ENCODE measurements around the gene DHRS4.

The DHRS4 gene

DNA sequence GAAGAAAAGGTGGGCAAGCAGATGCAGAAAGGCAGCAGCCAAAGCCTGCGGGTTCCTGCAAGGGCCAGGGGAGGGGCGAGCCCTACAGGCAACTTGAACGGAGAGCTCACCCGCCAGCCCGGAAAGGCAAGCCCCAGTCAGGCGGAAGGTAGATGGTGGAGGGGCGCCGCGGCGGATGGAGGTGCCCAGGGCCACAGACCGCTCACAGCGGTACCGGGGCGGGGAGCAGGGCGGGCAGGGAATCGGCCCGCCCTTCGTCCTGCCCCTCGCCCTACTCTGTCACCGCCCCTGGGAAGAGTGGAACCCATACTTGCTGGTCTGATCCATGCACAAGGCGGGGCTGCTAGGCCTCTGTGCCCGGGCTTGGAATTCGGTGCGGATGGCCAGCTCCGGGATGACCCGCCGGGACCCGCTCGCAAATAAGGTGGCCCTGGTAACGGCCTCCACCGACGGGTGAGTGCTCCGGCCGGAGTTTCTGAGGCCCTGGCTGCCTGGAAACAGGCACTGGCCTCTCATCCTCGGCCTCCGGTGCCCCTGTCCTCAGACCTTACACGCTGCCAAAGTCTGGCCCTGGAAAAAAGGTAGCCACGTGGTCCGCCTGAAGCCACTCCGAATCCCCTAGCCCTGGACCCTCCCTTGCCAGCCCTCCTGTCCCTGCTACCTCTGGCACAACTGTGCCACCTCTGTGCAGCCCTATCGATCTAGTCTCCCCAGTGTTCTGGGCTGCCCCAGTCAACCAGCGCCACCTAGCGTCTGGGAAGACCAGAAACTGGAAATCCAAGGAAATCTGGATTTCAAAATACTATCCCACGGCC lies at the start of gene DHRS4:
Gene DHRS4, plus strand, starts transcription at position 307 of the 815 bp plus-strand sequence. Its CDS starts 19 bp downstream, at position 326.
- in situ Hi-C loops (cut with MboI; ENCODE audit: low sequenced_read_pairs) = no loop called here

DNA sequence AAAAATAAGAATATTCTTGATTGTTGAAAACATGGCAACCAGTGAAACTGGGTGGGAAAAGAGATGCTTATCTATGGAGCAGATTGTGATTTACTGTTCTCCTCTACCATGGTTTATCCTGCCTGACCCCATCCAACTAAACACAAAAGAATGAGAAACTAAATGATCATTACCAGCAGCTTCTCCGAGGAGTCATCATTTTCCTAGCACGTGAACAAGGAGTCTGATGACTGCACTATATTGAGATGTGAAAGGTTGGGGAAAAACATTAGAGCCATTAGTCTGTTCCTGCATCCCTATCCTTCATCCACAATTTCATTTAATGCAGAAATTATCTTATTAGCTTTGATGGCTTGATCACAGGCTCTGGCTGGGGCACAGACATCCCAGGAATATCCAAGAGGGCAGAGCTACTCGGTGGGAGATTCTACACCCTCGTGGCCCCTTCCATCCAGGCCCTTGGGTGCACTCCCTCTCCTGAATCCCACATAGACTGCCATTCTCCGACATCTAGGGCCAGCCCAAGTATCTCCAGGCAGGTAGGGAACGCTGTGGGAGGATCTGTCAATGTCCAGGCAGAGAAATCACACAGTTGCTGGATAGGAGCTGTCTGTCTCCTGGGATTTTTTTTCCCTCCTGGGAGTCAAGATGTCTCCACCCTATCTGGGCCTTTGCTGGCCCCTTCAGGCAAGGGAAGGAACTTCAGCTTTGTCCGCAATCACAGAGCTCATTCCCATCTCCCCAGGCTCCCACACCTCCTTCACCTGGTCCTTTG lies 43.3 kb upstream of the DHRS4 start:
- in situ Hi-C loops (cut with MboI; ENCODE audit: low sequenced_read_pairs) = no loop called here

DNA sequence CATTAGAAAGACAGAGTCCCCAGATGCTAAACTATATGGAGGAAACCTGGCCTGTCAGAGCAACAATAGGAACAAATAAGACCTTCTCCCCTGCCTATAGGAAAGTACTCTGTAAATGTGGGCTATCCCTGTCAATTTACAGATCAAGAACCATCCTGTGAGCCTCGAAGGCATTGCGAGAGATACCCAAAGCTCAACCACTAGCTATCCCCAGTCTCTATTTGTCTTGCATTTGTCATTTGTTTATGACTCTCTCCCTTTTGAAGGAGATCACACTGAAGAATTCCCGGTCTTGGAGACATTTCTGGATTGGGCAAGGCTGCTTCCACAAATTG lies 42.7 kb upstream of the DHRS4 start:
- in situ Hi-C loops (cut with MboI; ENCODE audit: low sequenced_read_pairs) = no loop called here

DNA sequence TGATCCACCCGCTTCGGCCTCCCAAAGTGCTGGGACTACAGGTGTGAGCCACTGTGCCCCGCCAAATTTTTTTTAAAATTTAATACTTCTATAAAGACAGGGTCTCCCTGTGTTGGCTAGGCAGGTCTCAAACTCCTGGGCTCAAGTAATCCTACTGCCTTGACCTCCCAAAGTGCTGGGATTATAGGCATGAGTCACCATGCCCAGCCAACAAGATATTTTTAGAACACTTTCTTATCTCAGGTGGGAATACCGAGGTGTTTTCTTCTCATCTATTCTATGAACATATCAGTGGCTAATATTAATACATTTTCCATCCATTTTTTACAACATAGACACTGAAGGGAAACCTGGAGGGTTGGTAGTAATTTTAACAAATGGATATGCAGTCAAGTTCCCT lies 38.0 kb upstream of the DHRS4 start:
- in situ Hi-C loops (cut with MboI; ENCODE audit: low sequenced_read_pairs) = no loop called here

DNA sequence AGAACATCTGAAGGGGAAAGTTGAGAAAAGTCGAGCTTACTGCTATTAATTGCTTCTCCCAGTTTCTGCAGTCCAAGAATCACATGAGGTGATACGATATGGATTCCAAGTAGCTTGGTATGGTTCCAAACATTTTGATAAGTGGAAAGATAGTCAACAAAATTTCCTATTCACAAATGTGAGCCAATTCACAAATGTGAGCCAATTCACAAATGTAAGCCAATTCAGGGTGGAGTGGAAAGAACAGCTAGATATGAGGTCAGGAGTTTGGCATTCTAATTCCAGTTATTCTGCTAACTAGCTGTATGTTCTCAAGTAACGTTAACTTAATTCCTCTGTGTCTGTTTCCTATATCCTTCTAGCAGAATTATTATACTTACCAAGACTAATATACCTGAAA lies 37.6 kb upstream of the DHRS4 start:
- in situ Hi-C loops (cut with MboI; ENCODE audit: low sequenced_read_pairs) = no loop called here

DNA sequence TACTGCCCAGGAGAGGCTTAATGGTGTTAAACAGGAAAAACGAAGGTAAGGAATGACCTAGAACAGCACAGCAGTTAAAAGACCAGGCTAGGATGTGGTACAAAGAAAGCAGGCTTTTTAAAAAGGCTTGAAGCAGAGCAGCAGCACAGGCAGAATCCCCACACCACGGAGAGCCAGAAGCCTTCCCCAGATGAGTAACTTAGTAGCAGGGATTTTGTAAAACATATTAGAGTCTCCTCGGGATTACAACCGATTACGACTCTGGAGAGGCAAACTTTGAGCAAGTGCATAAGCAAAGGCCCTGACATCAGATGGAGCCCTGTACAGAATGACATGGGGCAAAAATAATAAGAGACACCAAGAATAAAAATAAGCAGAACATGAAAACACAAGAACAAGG lies 37.1 kb upstream of the DHRS4 start:
- in situ Hi-C loops (cut with MboI; ENCODE audit: low sequenced_read_pairs) = no loop called here

DNA sequence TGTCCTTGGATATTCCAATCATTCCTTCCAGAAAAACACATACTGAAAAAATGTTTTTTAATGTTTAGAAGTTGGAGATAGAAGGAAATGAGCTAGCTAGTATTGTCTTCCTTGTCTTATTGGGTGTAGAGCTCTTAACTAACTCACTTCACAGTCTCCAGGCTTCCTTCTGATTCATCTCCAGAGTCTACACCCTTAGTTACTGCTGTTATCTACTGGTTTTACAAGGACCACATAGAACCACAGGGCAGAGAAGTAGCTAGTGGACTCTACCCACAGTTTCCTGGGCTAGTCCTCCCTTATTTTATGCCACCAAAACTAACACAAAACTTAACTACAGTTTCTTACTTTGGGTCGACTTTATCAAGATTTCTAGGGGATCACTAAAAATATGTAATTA lies 31.0 kb upstream of the DHRS4 start:
- in situ Hi-C loops (cut with MboI; ENCODE audit: low sequenced_read_pairs) = no loop called here

DNA sequence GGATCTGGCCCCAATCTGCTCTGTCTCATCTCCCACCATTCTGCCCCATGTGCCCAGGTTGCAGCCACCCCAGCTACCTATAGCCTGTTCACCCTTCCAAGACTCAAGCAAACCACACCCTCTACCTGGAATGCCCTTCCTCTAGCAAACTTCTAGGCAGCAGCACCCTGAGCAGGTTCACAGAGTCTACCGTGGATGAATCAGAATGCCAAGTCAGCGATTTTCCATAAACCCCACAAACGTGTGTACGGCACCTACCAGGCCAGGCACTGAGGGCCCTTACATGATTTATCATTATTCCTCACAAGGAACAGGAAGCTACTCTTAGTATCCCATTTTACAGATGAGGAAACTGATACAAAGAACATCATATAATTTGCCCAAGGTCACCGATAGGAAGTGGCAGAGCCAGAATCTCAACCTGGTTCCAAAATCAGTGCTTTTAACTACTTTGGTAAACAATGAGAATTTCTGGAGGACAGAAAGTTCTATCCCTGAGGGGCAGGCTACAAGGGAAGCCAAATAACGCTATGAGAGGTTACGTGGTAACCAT lies 28.0 kb upstream of the DHRS4 start:
- in situ Hi-C loops (cut with MboI; ENCODE audit: low sequenced_read_pairs) = no loop called here

DNA sequence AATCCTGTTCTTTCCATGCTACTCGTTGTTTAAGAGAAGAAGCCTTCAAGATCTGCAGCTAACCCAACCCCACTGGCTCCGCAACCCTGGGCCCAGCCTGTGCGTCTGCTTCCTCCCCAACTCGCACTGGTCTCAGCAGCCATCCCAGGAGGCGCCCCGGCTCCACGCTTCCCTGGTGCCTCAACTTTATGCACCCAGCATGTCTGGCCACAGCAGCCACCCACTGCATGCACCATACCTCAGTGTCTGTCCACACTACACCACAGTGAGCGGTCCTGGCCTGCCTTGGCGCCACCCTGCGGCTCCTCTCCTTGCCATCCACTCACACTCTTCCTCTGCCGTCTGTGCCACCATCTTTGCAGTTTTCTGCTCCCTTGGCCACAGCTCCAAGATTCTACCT lies 27.0 kb upstream of the DHRS4 start:
- in situ Hi-C loops (cut with MboI; ENCODE audit: low sequenced_read_pairs) = no loop called here

DNA sequence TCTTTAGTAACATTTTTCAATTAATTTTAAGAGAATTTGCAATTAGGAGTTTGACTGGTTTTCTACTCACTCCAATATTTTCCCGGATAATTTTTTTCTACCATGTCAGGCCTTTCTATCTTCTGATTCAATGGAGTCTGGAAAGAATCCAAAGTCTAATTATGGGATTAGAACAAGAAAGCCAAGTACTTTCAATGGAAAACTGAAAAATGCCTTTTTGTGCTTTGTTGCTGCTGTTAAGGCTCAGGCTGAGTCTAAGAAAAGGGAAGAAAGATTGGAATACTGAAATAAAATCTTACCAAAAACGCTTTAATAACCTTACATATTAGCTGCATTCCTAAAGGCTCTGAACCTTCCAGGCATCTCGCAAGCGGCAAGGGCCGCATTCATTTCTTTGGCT lies 24.4 kb upstream of the DHRS4 start:
- in situ Hi-C loops (cut with MboI; ENCODE audit: low sequenced_read_pairs) = no loop called here

DNA sequence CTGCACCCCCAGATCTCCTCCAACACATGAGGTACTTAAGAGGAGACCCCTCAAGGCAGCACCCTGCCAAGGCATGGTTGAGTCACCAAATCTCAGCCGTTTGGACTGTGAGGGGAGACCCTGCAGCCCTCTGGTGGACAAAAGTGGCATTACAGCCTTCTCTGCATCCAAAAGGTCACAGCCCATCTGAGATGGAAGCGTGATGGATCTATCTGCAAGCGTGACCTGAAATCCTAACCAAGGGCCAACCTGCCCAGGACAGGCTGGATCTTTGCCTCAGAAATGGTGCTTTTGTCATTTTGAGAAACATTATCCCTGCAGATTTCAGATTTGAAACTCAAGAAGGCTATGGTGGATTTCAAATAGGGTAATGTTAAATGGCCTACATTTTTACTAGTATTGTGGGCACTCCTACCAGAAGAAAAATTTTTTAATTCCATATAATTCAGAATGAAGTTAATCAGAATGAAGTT lies 23.7 kb upstream of the DHRS4 start:
- in situ Hi-C loops (cut with MboI; ENCODE audit: low sequenced_read_pairs) = no loop called here

DNA sequence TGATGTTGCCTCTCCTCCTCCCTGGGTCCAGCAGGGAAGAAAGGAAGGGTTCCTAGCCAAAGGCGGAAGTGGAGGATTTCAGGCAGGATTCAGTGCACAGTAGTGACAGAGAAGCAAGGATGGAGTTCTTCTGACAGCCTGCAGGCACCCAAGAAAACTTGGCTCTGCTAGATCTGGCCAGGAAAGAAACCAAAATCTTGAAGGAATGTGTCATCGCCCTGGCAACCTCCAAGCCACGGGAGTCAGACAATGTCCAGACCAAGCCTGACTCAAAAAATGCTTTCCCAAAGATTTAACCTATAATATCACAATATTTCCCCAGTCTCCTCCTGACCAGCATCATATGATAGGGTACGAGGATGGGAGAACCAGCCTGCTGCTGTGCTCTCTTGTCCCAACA lies 22.8 kb upstream of the DHRS4 start:
- in situ Hi-C loops (cut with MboI; ENCODE audit: low sequenced_read_pairs) = no loop called here

DNA sequence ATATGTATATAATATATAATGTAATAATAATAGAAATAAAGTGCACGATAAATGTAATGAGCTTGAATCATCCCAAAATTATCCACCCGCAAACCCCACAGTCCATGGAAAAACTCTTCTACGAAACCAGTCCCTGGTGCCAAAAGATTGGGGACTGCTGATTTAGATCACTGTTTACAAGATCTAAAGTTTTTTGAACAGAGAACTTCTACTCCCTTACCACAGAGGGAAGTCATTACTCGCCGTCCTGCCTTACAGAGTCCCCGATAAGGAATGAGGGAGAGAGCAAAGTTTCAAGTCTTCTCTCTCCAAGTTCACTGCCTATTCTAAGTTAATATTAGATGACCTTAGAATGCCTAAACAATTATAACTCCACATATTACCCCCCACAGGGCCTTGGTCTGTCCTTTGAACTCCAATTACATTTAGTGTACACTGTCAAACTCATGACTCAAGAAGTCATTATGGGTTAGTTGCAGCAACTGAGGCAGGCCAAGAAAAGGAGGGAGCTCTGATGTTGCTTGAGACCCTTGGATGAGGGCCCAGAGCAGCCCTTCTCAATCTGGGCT lies 21.8 kb upstream of the DHRS4 start:
- in situ Hi-C loops (cut with MboI; ENCODE audit: low sequenced_read_pairs) = no loop called here

DNA sequence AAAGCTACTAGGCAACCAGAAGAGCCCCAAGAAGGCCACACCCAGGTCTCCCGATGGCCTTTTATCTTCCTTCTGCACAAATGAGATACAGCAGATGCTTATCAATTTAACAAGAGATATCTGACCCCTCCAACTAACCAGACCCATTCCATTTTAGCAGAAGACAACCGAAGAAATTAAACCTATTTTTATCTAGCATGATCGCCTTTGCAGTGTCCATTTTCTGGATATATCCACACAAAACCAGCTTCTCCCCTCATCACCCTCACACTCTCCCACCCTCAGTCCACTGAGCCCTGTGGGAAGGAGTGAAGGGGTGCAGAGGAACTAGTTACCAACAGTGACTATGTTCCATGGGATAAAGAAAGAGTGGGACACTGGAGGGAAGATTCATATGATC lies 20.9 kb upstream of the DHRS4 start:
- in situ Hi-C loops (cut with MboI; ENCODE audit: low sequenced_read_pairs) = no loop called here

DNA sequence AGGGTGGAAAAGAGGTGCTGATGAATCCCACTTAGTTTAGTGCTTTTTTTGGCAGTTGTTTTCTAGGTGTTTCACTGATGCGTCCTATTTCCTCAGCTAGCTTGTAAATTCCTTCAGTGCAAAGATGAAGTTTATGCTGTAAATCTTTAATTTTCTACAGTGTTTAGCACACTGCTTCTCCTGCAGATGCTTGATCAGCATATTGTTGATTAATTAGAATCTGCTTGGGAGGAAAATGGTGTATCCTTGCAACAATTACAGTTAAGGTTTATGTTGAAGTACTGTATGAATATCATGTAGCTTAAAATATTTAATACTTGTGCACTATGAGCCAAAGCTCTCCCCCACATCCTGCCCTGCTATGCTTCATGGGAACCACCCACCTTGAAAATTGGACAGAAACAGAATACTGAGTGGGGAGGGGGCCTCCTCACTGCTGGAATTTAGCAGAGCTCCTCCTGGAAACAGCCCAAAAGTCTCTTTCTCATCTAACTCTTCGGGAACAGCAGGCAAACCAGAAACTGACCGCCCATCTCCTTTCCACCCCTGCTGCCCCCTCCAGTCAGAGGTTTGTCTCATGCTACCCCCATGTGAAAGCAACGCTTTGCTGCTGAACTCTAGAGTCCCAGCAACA lies 20.3 kb upstream of the DHRS4 start:
- in situ Hi-C loops (cut with MboI; ENCODE audit: low sequenced_read_pairs) = no loop called here

DNA sequence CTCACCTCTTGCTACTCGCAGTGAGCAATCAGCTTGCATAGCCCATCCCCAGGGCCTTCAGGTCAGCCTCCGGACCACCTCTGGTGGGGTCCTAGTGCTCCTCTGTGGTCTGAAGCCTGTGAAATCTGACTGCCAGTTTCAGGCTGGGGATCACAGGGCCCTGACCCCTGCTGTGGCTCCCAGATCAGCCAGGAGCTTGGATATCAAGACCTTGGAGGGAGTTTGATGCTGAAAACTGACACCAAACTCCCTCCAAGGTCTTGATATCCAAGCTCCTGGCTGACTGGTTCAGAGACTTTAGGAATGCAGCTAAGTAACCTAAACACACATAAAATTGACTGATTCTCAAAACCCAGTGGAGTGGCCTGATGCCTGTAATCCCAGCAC lies 19.8 kb upstream of the DHRS4 start:
- in situ Hi-C loops (cut with MboI; ENCODE audit: low sequenced_read_pairs) = no loop called here

DNA sequence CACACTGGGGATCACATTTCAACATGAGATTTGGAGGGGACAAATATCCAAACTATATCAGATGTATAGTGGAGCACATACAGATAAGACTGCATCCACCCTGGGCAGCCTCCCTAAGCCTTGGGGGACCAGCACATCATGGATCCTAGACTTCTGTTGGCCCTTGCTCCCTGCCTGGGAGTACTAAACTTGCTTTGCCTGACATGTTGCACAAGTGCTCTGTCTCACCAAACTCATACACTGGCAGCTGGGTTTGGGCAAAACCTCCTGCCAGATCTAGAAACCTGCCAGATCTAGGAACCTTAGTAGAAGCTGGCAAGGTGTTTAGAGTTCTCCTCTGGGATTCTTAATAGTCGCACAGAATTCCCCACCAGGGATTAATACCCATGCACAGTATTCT lies 18.4 kb upstream of the DHRS4 start:
- in situ Hi-C loops (cut with MboI; ENCODE audit: low sequenced_read_pairs) = no loop called here

DNA sequence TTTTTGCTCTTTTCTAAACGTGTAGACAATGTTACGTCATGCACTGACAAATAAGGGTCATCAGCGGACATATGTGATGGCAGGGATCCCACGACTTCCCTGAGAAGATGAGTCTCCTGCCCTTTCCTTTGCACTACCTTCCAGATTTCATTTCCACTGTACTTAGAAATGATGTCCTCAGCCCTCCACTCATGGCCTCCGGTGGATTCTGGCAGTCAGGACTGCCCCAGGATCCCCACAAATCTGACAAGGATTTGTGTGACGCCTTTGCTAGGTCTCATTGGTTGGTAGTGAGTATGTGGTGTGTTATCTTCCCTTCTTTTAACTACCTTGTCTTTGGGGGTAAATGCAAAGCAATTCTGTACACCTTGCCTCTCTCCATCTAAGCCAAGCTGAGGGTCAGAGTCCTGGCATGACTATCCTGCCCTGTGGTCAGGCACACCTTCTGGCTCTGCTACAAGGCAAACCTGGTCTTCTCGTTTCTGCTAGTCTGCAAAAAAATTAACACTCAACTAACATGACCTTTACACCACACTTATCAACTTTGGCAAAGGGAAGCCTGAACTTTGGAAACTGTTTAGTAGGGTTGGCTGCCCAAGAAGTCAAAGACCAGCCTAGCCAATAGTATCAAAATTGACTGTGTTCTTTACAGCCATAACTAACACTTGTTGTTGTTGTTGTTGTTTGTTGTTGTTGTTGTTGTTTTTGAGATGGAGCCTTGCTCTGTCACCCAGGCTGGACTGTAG lies 17.3 kb upstream of the DHRS4 start:
- in situ Hi-C loops (cut with MboI; ENCODE audit: low sequenced_read_pairs) = no loop called here

DNA sequence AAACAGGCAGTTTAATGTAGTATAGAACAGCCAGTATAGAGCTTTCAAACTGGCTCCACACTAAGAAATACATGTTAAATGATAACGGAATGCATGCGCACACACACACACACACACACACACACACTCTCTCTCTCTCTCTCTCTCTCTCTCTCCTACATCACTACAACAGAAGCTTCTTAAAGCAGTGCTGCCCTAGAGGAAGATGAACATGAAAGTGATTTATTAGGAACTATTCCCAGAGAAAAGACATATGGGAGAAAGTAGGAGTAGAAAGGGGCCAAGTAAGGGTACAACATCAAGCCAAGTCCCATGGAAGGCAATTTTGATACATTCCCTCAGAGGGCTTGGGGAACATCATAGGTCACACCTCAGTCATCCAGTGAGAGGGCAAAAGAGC lies 16.4 kb upstream of the DHRS4 start:
- in situ Hi-C loops (cut with MboI; ENCODE audit: low sequenced_read_pairs) = no loop called here

DNA sequence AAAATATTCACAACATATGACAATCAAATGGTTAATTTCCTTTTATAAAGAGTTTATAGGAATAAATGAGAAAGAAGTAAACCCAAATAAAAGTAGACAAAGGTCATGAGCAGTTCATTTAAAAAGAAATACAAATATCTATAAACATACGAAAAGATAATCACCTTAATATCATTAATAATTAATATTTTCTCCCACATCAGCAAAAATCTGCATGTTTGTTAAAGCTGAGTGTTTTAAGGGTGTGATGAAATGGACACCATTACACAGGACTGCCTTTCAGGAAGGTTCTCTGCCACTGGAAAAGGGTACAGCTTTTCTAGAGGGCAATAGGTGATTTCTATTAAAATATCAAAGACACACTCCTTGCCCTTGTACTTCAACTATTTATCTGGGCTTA lies 14.7 kb upstream of the DHRS4 start:
- in situ Hi-C loops (cut with MboI; ENCODE audit: low sequenced_read_pairs) = no loop called here
